Embryonic facial prominence (tissue), 1 donor: ENCODE data around the gene DAB2IP.
A peak's percentile ranks its signal among the peaks of the same experiment; 100 is the strongest.
"Not testable (repeated sequence)": the region's sequence is repeated elsewhere in the genome, so short reads cannot be mapped to it uniquely, and the experiment has no call there.

ENCODE experiments used
- DNase-seq: peaks from one replicate; pipeline ENCODE4 v3.0.0-alpha.2; 2016; ENCODE audit errors: extremely low spot score

Gene DAB2IP

GRCh38 chr9:121792476-121792875 lies 141.0 kb downstream of the DAB2IP start:
- DNase-seq, result not testable (repeated sequence)

- not testable (repeated sequence) for DNase-seq
Observed at GRCh38 chr9:121794334-121794733, 142.9 kb downstream of the DAB2IP start.

- no peak for DNase-seq
Observed at GRCh38 chr9:121797081-121797480, 145.6 kb downstream of the DAB2IP start.

- no peak for DNase-seq
Observed at GRCh38 chr9:121798941-121799340, 147.5 kb downstream of the DAB2IP start.

- no peak for DNase-seq
Observed at GRCh38 chr9:121800376-121800775, 148.9 kb downstream of the DAB2IP start.

GRCh38 chr9:121801579-121801978 lies 150.1 kb downstream of the DAB2IP start:
- no peak for DNase-seq

GRCh38 chr9:121802753-121803152 lies 151.3 kb downstream of the DAB2IP start:
- DNase-seq, result no peak

- DNase-seq, result no peak
Observed at GRCh38 chr9:121807069-121807822, 155.8 kb downstream of the DAB2IP start.

GRCh38 chr9:121807823-121808278 lies 156.4 kb downstream of the DAB2IP start:
- no peak for DNase-seq

GRCh38 chr9:121808781-121809180 lies 157.3 kb downstream of the DAB2IP start:
- DNase-seq, result no peak

GRCh38 chr9:121809356-121810050 lies 158.1 kb downstream of the DAB2IP start:
- DNase-seq, result no peak

- DNase-seq, result no peak
Observed at GRCh38 chr9:121810489-121810888, 159.1 kb downstream of the DAB2IP start.

GRCh38 chr9:121811140-121811539 lies 159.7 kb downstream of the DAB2IP start:
- no peak for DNase-seq

GRCh38 chr9:121811751-121812150 lies 160.3 kb downstream of the DAB2IP start:
- no peak for DNase-seq

- DNase-seq, result no peak
Observed at GRCh38 chr9:121812159-121812735, 160.8 kb downstream of the DAB2IP start.

- DNase-seq, result no peak
Observed at GRCh38 chr9:121813519-121814210, 162.2 kb downstream of the DAB2IP start.

GRCh38 chr9:121814594-121814993 lies 163.2 kb downstream of the DAB2IP start:
- no peak for DNase-seq

- DNase-seq, result no peak
Observed at GRCh38 chr9:121815084-121815483, 163.7 kb downstream of the DAB2IP start.

GRCh38 chr9:121815546-121816448 lies 164.4 kb downstream of the DAB2IP start:
- peak; percentile 40 for DNase-seq

- DNase-seq, result no peak
Observed at GRCh38 chr9:121816449-121816817, 165.0 kb downstream of the DAB2IP start.

GRCh38 chr9:121816845-121817450 lies 165.5 kb downstream of the DAB2IP start:
- DNase-seq, result no peak
